Inflammatory macrophage treated with lipopolysaccharide for 1 hour (primary cell): ENCODE measurements around the gene CLEC4E.

Experiments
- DNase-seq, 2 donors: peaks; one replicate each; pipeline ENCODE4 v3.0.0-alpha.2; 2020 to 2022

The CLEC4E gene

GRCh38 chr12:8532045-8532444 lies 8.7 kb downstream of the CLEC4E start:
- DNase-seq, result no peak

- no peak for DNase-seq
Measured at GRCh38 chr12:8527250-8528130, 13.2 kb downstream of the CLEC4E start.

GRCh38 chr12:8519171-8519570 lies 21.5 kb downstream of the CLEC4E start:
- DNase-seq, result peak; percentile 63

GRCh38 chr12:8517971-8518370 lies 22.7 kb downstream of the CLEC4E start:
- peak in 1 of 2 donors; percentile 18 for DNase-seq

GRCh38 chr12:8513256-8513655 lies 27.4 kb downstream of the CLEC4E start, which contains the start of gene CLEC4D:
Gene CLEC4D, plus strand, starts transcription at chr12:8513503. Its CDS starts 230 bp downstream, at chr12:8513733.
- peak; percentile 68 to 85 for DNase-seq

- DNase-seq, result no peak
Measured at GRCh38 chr12:8508910-8509841, 31.5 kb downstream of the CLEC4E start.

GRCh38 chr12:8508223-8508622 lies 32.5 kb downstream of the CLEC4E start:
- DNase-seq, result no peak

GRCh38 chr12:8507596-8507995 lies 33.1 kb downstream of the CLEC4E start:
- DNase-seq, result peak; percentile 56 to 63

GRCh38 chr12:8504351-8504750 lies 36.4 kb downstream of the CLEC4E start:
- no peak for DNase-seq

GRCh38 chr12:8501720-8502119 lies 39.0 kb downstream of the CLEC4E start:
- no peak for DNase-seq

GRCh38 chr12:8499616-8500015 lies 41.1 kb downstream of the CLEC4E start:
- no peak for DNase-seq

- DNase-seq, result peak in 1 of 2 donors; percentile 39
Measured at GRCh38 chr12:8496074-8496473, 44.6 kb downstream of the CLEC4E start.

- peak in 1 of 2 donors; percentile 64 for DNase-seq
Measured at GRCh38 chr12:8495671-8496070, 45.0 kb downstream of the CLEC4E start.

- DNase-seq, result peak; percentile 93 to 96
Measured at GRCh38 chr12:8493084-8493483, 47.6 kb downstream of the CLEC4E start.

GRCh38 chr12:8491646-8492530 lies 48.8 kb downstream of the CLEC4E start:
- peak; percentile 58 to 67 for DNase-seq
